Hematopoietic multipotent progenitor cell (in vitro differentiated cells): ENCODE results near the gene UTS2B. TPM values are rescaled to one million over a fixed set of nuclear protein-coding genes. Genes with fewer than 3 reads are reported as not detected.

Source experiments
- DNase-seq, 3 donors: peaks; one replicate each; pipeline ENCODE4 v3.0.0-alpha.2; 2011 to 2015; ENCODE audit warnings: low read depth in 2 of 3, low spot score in 2 of 3
- total RNA-seq: library from RNA; depleted of rRNA; stranded (reverse); fragments of >200 nt; gene quantifications from one replicate; pipeline ENCODE4 v1.2.3, GENCODE V29; 2012

The UTS2B gene
- total RNA-seq, 1 donor = under 0.01 TPM

DNA sequence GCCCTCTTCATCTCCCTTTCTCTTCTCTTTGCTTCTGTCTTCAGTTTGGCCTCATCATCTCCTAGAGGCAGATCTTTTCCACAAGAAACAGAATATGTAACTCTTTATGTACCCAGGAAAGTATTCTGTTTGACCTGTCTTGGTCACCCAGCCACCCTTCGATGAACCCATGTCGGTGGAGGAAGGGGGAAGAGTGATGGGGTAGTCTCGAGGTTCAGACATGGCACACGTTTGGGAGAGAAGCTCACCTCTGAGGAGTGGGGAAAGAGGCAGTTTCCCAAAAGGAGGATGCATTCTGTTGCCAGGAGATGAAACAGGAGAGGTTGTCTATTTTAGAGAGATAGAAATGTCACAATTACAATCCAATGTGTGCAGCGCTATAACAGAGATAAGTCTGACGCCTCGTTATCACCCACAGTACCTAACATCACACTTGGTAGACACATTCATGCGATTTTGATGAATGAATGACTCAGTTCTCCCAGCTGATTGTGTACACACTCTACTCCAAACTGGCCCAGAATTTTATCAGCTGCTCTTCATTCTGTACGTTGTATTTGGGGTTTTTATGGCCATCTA lies 1.9 kb downstream of the UTS2B start:
- DNase-seq = no peak

DNA sequence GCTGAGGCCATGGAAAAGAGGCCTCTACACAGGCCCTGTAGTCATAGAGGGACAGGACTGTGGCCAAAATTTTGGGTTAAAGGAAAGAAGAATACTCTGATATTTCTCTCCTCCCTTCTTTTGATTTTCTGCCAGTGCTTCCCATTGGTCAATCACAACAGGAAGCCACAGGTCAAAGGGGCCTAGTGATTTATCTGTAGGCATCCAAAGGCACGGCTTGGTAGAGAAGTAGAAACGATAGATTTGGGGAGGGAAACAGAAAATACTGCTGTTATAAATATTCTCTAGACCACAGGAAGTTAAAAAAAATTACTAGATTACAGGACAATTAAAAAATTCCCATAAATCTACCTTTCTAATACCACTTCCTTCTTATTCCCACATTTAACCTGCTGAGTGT lies 2.8 kb downstream of the UTS2B start:
- DNase-seq = no peak

DNA sequence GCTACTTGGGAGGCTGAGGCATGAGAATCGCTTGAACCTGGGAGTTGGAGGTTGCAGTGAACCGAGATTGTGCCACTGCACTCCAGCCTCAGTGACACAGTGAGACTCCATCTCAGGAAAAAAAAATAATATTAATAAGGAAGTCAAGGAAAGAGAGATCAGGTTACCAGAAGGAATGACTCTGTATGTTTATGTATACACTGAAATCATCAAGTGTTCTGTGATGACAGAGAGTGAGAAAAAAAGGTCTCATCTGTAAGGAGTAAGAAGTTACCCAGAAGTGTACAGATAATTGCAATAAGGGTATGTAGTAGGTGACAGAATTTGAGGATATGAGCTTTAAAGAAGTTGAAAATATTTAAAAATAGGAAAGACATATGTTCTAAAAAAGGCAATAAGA lies 5.4 kb downstream of the UTS2B start:
- DNase-seq = no peak

DNA sequence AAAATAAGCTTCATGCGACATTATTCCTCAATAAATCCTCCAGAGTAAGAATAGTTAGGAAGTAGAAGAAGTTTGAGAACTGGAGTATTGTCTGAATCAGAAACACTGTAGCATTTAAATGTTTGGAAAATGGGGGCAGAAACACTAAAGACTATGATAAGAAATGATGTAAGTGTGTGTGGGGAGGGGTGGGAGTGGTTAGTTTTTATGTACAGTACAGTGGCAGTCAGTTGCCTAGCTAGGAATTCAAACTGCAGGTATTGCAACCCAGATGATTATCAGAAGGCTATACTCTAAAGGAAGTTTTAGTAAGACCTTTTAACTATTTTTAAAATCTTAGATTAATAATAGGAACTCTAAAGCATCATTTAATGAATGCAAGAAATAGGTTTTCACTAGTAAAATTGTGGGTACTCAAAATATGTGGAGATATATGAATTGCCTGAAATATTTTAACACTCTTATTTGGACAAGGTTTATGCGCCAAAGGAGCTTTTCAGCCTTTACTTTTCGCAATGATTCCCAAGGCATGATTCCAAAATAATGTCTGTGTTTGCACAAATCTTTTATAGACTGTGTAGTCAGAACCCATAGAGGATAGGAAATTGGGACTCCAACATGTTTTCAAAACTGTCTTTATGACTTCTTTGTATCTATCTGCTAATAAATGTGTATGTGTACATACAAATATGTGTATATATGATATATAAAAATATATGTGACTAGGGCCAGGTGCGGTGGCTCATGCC lies 9.1 kb downstream of the UTS2B start:
- DNase-seq = no peak

DNA sequence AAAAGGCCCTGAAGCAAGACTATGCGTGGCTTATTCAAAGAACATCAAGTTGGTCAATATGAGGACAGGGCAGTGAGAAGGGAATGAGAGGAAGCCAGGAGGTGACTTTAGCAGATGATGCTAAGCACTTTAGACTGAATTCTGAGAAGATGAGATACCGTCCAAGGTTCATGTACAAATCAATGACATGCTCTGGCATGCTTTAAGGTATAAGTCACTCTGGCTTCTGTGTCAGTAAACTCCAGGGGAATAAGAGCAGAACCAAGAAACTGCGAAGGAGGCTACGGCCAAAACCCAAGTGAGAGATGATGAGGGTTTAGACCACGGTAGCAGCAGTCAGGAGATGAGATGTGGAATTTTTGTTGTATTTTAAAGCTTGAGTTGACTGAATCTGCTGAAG lies 10.0 kb downstream of the UTS2B start:
- DNase-seq = no peak

DNA sequence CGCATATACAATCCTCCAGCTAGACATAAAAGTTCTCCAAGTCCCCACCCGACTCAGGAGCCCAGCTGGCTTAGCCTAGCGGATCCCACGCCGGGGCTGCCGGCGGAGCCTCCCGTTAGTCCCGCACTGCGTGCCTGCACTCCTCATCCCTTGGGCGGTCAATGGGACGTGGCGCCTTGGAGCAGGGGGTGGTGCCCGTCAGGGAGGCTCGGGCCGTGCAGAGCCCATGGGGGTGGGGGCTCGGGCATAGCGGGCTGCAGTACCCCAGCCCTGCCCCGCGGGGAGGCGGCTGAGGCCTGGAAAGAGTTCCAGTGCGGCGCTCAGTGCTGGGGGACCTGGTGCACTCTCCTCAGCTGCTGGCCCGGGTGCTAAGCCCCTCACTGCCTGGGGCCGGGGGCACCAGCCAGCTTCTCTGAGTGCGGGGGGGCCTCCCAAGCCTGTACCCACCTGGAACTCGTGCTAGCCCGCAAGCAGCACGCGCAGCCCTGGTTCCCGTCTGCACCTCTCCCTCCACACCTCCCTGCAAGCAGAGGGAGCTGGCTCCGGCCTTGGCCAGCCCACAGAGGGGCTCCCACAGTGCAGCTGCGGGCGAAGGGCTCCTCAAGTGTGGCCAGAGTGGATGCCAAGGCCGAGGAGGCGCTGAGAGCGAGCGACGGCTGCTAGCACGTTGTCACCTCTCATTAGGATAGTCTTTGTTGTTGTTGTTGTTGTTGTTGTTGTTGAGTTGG lies 13.3 kb downstream of the UTS2B start:
- DNase-seq = no peak

DNA sequence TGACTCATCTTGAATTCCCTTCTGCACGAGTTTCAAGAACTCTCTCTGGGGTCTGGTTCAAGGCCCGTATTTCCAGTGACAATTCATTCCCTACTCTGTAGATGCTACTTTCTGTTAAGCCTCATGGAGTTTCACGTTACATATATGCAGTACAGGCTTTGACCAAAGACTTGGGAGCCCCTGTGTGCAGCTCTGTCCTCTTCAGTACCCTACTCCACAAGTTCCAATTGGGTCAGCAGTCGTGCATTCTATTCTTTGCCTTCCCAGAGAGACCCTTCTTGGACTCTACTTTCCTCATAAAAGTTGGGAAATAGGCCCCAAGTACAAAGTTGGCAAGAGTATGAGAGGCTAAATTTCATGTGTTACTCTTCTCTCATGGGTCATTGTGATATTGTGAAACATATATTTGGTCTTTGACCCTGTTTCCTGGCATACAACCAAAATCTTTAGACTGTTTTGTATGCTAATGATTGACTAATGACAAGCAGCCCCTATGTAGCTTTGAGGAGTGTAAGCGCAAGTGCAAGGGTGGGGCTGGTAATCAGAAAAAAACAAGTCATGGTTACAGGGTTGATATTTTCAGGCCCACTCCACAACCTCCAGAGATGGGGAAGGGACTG lies 16.1 kb downstream of the UTS2B start:
- no peak for DNase-seq

DNA sequence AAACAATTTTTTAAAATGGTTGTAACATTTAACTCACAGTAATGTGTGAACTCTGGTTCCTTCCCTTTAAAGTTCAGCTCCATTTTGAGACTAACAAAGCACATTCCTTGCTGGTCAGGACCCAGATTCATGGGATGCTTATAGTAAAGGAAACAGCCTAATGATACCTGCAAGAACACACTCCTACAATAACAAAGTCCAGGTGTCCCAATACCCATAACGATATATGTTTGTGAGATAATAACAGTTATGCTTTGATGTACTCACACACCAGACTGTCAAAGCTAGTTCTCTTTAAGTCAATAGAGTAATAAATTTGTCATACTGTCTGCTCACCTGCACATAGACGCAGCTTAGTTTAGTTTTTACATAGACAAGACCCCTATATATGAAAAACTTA lies 17.0 kb downstream of the UTS2B start:
- DNase-seq = no peak

DNA sequence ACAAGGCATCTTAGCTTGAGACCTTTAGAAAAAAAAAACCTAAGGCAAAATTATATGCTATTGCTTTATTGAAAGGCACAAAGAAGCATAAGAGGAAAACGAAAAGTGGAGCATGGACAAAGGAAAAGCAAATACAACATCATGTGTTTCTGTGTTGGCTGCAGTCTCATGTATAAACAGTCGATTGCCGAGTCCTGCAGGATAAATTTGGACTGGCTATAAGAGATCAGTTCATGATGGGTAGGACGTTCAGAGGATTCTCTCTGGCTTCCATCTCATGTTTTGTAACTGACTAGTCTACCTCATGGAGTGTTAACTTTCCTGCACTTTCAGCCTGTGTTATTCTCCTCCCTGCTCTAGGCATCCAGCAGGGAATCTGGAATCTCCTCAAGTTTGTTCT lies 23.0 kb downstream of the UTS2B start:
- no peak for DNase-seq

DNA sequence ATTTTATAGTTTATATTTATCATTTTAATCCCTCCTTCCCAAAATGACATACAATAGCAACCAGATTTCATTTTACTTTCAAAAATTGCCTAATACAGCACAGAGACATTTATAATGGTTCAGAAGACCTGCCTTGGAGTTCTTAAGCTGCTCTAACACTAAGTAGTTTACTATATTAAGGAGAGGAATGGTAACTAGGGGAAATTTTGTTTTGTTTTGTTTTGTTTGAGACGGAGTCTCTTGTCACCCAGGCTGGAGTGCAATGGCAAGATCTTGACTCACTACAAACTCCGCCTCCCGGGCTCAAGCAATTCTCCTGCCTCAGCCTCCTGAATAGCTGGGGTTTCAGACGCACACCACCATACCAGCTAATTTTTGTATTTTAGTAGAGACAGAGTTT lies 23.9 kb downstream of the UTS2B start:
- no peak for DNase-seq

DNA sequence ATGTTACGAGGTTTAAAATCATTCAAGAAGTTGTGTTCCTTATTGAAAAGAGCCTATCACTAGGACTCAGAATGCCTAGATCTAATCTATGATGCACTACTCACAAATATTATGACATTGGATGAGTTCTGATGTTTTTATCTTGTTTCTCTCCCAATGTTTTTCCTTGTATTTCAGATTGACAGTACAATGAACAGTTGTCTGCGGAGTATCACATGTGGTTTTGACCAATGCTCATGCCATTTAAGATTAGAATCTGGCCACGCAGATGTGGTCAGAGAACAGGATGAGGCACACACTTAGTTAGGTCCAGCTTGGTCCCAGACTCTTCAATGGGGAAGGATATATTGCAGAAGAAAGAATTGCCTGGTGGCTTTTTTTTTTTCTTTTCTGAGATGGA lies 26.7 kb downstream of the UTS2B start:
- DNase-seq = no peak

DNA sequence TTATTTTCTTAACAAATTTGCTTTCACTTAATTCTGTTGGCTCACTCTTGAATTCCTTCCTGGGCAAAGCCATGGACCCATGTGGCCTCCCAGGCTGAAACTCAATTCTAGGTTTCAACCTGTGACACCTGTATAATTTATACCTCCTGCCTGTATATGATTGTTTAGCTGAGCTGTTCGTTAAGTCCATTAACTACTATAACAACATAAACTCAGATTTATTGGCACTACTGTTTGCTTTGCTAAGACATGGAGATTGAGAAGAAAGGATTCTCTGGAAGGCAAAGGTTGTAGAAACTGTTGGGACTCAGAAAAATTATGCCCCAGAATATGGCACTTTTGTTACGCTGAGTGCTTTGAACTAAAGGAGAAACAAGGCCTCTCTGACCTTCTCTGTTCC lies 27.9 kb downstream of the UTS2B start:
- DNase-seq = no peak

DNA sequence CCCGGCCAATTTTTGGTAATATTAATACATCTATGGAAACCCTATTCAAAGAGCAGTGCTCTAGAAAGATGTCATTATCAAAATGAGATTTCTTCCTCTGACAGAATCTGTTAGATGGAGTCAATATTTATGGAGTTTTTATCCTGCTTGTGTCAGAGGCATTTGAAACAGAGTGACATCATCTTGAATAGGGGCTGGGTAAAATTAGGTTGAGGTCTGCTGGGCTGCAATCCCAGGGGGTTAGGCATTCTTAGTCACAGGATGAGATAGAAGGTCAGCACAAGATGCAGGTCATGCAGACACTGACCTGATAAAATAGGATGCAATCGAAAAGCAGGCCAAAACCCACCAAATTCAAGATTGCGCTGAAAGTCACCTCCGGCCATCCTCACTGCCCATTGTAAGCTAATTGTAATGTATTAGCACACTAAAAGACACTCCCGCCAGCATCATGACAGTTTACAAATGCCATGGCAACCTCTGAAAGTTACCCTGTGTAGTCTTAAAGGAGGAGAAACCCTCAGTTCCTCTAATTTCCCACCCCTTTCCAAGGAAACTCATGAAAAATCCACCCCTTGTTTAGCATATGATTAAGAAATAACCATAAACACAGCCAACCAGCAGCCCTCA lies 28.4 kb downstream of the UTS2B start:
- no peak for DNase-seq

DNA sequence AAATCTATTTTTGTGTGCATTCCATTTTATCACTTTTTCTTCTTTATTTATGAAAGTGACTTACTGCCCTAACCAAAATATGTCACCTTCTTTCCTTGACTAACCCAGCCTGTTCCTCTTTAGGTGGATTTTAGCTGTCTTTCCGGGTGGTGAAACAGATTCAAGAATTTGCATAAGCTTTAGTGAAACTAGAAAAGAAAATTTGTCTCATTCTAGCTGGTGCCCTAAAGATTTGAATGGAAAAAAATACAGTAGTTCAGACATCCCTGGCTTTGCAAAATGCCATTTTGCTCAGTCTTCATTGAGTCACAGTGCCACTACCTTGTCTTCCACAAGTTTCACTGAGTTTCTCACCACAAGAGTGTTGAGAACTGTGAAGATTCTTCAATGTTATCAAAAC lies 29.3 kb downstream of the UTS2B start:
- DNase-seq = no peak

DNA sequence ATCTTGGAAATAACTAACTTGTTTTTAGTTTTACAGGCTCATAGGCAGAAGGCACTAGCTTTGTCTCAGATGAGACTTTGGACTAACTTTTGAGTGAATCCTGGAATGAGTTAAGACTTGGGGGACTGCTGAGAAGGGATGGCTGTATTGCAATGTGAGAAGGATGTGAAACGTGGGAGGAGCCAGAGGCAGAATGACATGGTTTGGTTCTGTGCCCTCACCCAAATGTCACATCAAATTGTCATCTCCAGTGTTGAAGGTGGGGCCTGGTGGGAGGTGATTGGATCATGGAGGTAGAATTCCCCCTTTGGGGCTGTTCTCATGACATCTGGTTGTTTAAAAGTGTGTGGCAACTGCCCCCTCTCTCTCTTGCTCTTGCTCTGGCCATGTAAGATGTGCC lies 29.9 kb downstream of the UTS2B start:
- DNase-seq = no peak

DNA sequence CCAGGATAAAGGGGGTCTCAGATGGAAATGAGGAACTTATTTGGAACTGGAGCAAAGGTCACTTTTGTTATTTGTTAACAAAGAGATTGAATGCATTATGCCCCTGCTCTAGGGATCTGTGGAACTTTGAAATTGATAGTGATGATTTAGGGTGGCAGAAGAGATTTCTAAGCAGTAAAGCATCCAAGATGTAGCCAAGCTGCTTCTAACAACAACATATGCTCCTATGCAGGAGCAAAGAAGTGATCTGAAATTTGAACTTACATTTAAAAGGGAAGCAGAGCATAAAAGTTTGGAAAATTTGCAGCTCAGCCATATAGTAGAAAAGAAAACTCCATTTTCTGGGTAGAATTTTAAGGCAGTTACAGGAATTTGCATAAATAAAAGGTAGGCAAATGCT lies 31.5 kb downstream of the UTS2B start:
- DNase-seq = no peak

DNA sequence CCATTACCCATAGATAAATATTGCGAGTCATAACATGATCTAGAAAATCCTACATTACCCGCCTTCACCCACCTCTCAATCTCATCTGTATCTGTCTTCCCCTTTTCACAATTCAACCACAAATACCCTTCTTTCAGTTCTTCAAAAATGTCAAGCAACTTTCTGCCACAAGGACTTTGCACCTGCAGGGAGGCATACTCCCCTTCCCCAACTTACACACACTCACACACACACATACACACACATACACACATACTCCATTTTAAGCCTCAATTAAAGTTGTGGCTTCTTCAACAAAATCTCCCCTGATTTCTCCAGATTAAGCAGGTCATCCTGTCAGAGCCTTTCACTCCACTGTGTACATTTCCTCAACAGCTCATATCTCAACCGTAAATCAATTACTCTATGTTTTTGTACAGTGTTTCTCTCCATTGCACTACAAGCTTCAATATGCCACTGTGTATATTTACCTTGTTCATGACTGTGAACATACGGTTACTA lies 34.2 kb downstream of the UTS2B start:
- DNase-seq = peak in 2 of 3 donors; percentile 8 to 19

DNA sequence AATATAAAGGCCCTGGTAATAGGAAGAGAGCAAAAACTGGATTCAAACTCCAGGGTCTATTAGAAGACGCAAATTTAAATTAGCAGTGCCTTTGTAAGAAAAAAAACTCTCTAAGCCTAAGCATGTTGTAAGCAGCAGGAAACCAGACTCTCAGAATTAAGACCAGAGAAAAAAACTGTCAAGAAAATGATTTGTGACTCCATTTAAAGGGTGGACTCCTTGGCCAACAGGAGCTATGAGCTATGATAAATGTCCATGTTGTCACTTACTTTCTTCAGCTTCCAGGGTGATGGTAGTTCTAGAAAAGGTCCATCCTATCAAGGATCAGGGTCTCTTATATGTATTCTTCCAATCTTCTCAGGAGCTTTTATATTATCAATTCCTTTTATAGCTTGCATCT lies 36.0 kb downstream of the UTS2B start:
- no peak for DNase-seq

DNA sequence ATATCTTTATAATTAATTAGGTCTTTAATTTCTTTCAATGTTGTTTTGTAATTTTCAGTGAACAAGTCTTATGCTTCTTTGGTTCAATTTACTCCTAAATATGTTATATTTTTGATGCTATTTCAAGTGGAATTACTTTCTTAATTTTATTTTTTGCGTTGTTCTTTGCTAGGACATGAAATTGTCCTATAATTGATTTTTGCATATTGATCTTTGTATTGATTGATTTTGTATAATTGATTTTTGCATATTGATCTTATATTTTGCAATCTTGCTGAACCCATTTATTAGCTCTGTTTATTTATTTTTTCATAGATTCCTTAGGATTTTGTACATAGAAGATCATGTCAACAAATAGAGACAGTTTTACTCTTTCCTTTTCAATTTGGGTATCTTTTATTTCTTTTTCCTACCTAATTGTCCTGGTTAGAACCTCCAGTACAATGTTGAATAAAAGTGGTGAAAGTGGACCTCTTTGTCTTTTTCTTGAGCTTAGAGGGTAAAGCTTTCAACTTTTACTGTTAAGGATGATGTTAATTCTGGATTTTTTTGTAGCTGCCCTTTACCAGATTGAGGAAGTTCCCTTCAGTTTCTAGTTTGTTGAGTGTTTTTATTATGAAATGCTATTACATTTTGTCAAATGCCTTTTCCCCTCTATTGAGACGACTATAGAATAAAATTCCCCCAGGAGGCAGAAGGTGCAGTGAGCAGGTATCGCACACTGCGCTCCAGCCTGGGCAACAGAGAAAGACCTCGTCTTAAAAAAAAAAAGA lies 37.9 kb downstream of the UTS2B start:
- DNase-seq = no peak

DNA sequence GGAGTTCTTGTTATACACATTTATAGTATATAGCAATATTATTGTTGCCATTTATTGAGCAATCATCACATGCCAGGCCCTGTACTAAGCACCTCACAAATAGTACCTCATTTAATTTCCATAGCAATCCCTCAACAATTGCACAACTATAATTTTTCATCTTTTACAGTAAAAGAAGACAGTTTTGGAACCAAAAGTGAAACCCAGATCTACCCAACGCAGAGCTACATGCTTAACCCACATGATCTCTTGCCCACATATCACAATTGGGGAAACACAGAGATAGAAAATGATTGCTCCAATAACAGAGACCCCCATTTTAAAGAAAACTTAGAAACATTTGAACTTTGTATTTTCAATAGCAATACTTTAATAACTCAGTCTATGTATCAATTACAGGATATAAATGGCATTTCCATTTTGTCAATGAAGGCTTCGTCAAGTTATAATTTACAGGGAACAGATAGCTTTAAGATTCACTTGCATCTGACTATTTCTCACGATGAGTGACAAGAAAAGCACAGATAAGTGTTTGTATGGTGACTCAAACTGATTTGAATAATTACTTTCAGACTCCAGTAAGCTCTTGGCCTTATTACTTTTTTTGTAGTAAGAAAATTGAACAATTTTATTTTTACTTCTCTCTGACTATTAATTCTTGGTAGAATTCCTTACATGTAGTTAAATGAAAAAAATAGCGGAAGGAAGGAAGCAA lies 39.9 kb downstream of the UTS2B start:
- peak in 1 of 3 donors; percentile 11 for DNase-seq
